Effector memory CD8-positive, alpha-beta T cell (primary cell): ENCODE measurements around the gene TIAM1.

ENCODE experiments used
- ATAC-seq: fragments of 150-1000 bp; cut with Tn5 transposase; replicated peaks from 2 replicates; pipeline ENCODE4 v1.10.0; 2021; ENCODE audit warnings: mild to moderate bottlenecking, moderate library complexity
- DNase-seq, 3 experiments: peaks; one replicate each; pipeline ENCODE4 v3.0.0; 2021
- H3K27ac Mint-ChIP-seq, 2 donors: one replicate each; pipeline ENCODE4 v1.8.0; 2022; ENCODE audit warnings: mild to moderate bottlenecking in 2 of 2, mixed read lengths in 2 of 2, moderate library complexity in 2 of 2
- H3K27me3 Mint-ChIP-seq, 2 donors: one replicate each; pipeline ENCODE4 v1.8.0; 2022; ENCODE audit warnings: mixed read lengths in 2 of 2
- H3K36me3 Mint-ChIP-seq: one replicate; pipeline ENCODE4 v1.8.0; 2022; ENCODE audit warnings: mild to moderate bottlenecking, moderate library complexity, mixed read lengths; ENCODE audit not compliant: insufficient read depth
- H3K4me1 Mint-ChIP-seq, 2 donors: one replicate each; pipeline ENCODE4 v1.8.0; 2022; ENCODE audit warnings: low read depth in 2 of 2, mixed read lengths in 2 of 2
- H3K4me3 Mint-ChIP-seq, 2 donors: one replicate each; pipeline ENCODE4 v1.8.0; 2022; ENCODE audit warnings: mild to moderate bottlenecking in 2 of 2, mixed read lengths in 2 of 2, moderate library complexity in 2 of 2
- H3K9me3 Mint-ChIP-seq, 2 donors: one replicate each; pipeline ENCODE4 v1.8.0; 2022; ENCODE audit warnings: mixed read lengths in 2 of 2

TIAM1 gene

GRCh38 chr21:31173881-31174555 is 170.0 kb downstream of the TIAM1 start:
- ATAC-seq: no peak
- H3K4me1 Mint-ChIP-seq: peaks cover 0 to 6% of the 10 kb centered on the region in 2 donors
- no peaks in the 10 kb centered on the region for H3K27me3 Mint-ChIP-seq
- H3K9me3 Mint-ChIP-seq: no peaks in the 10 kb centered on the region
- DNase-seq: no peak
- no peak overlapping the region for H3K4me3 Mint-ChIP-seq
- H3K36me3 Mint-ChIP-seq: peaks cover 10% of the 10 kb centered on the region
- no peak overlapping the region for H3K27ac Mint-ChIP-seq

DNA sequence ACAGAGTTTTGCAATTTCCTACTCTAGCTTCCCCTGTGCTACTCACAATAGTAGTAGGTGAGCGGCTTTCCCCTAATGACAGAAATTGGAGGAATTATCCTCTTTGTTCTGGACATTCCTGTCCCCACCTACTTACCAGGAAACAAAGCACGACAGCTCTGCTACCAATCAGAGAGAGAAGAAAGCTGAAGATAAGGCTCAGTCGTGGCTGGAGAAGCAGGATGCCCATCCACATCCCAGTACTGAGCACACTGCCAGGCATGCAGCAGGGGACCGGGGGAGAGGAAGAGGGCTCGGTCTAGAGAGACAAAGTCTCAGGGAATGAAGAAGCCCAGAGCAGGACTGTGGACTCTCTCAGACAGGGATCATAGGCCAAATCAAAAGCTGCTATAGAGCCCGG is 171.7 kb downstream of the TIAM1 start:
- Mint-ChIP-seq H3K36me3 (peaks cover 10% of the 10 kb centered on the region), H3K4me1 (peaks cover 0 to 6% of the 10 kb centered on the region in 2 donors)

DNA sequence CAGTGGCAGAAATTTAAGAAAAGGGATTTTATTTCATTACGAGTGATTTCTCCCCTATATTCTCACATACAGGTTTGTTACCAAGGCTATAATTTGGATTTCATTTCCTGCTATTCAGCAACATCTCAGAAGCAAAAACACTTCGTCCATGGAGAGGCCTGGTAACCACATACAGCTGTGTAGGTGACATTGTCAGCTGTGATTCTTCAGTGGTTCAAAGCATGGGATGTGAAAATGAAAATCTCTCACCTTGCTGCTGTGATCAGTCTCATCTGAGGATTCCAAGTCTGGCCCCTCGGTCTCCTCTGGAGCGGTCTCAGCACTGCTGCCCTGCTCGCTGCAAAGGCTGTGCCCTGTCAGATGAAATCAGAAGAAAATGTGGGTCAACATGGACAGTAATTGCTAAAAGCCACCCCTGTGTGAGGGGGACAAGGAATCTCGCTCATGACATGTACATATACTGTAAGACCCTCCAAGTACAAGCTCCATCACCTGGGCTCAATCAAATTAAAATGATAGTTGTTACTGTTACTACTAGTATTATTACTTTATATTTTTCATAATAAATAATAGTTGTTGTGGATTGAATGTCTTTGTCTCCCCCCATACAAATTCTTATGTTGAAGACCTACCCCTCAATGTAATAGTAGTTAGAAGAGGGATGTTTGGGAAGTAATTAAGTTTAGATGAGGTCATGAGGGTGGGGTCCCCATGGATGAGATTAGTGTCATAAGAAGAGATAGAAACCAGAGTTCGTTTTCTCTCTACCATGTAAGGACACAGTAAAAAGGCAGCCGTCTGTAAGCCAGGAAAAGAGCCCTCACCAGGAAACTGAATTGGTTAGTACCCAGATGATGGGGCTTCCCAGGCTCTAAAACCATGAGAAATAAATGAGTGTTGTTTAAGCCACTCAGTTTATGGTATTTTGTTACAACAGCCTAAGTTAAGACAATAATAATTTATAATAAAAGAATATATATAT is 179.1 kb downstream of the TIAM1 start:
- Mint-ChIP-seq H3K27ac (no peak overlapping the region), H3K9me3 (no peaks in the 10 kb centered on the region)
- no peak for ATAC-seq

More for the DNA sequence above, 171.7 kb downstream of the TIAM1 start:
- ATAC-seq (no peak), DNase-seq (no peak)
- Mint-ChIP-seq H3K4me3 (no peak overlapping the region), H3K27ac (no peak overlapping the region), H3K9me3 (no peaks in the 10 kb centered on the region), H3K27me3 (no peaks in the 10 kb centered on the region)

GRCh38 chr21:31162827-31163226 is 181.2 kb downstream of the TIAM1 start:
- Mint-ChIP-seq H3K4me1 (peaks cover 0 to 9% of the 10 kb centered on the region in 2 donors), H3K9me3 (no peaks in the 10 kb centered on the region), H3K4me3 (no peak overlapping the region), H3K27me3 (peaks cover 7 to 19% of the 10 kb centered on the region in 2 donors), H3K27ac (no peak overlapping the region), H3K36me3 (peaks cover 12% of the 10 kb centered on the region)
- DNase-seq: no peak
- no peak for ATAC-seq

More for the DNA sequence above, 179.1 kb downstream of the TIAM1 start:
- DNase-seq: no peak
- Mint-ChIP-seq H3K4me3 (no peak overlapping the region), H3K27me3 (peaks cover 7 to 16% of the 10 kb centered on the region in 2 donors), H3K4me1 (no peaks in the 10 kb centered on the region), H3K36me3 (peaks cover 9% of the 10 kb centered on the region)

DNA sequence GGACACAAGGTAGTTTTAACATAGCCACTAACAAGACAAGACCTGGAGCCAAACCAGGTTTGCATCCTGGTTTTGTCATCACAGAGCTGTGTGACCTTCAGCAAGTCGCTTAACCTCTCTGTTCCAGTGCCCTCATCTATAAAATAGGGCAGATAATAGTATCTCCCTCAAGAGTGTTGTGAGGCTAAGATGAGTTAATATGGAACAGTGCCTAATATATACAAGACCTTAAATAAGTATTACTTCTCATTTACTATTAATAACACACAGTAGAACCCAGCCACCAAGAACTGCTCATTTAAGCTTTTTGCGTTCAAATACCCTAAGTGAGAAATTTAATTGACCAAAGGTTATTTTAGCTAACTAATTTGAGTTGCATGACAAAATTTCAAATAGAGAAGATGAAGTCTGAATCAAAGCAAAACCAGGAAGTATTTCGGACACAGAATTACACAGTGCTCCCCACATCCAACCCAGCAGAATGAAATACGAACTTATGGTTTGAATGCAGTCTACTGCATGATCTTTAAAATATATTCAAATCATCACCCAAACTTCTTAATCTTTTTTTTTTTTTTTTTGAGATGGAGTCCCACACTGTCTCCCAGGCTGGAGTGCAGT is 181.9 kb downstream of the TIAM1 start:
- H3K27ac Mint-ChIP-seq: no peak overlapping the region
- ATAC-seq (no peak), DNase-seq (no peak)
- H3K4me1 Mint-ChIP-seq: peaks cover 0 to 9% of the 10 kb centered on the region in 2 donors
- H3K4me3 Mint-ChIP-seq: no peak overlapping the region
- peaks cover 12% of the 10 kb centered on the region for H3K36me3 Mint-ChIP-seq
- H3K27me3 Mint-ChIP-seq: peaks cover 7 to 19% of the 10 kb centered on the region in 2 donors
- no peaks in the 10 kb centered on the region for H3K9me3 Mint-ChIP-seq

DNA sequence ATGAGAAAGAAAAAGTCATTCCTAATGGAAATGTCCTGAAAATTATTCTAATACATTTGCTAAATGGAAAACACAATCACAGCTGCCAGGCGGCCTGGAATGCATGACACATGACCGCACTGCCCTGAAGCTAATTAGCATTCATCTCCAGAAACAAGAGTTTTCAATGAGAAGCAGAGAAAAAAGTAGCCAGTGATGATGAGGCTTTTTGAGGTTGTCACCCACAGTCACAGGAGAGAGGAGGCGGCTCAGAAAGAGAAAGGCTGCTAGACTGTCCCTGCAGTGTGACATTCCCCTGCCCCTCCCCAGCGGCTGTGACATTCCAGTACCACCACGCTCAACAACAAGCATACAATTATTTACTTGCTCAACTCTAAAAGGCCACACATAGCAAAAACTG is 182.9 kb downstream of the TIAM1 start:
- H3K4me3 Mint-ChIP-seq: no peak overlapping the region
- peaks cover 7 to 19% of the 10 kb centered on the region in 2 donors for H3K27me3 Mint-ChIP-seq
- H3K27ac Mint-ChIP-seq: no peak overlapping the region
- peaks cover 12% of the 10 kb centered on the region for H3K36me3 Mint-ChIP-seq
- no peaks in the 10 kb centered on the region for H3K9me3 Mint-ChIP-seq
- peaks cover 0 to 9% of the 10 kb centered on the region in 2 donors for H3K4me1 Mint-ChIP-seq
- DNase-seq: no peak
- no peak for ATAC-seq

DNA sequence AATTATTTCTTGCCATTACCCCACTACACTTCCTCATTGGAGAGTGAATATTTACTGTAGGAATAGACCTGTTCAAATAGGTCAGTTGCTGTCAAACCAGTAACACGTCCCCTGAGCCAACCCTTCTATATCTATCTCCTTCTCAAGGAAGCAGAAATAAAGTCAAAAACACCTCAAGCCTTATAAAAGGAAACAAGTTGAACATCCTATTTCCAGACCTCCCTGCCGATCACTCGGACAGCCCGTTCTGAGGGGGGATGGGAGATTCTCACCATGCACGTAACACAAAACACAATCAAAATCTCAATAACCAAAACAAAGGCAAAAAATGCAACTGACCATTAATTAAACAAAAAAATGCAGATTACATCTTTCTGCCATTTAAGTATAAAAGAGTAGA is 184.3 kb downstream of the TIAM1 start:
- H3K4me3 Mint-ChIP-seq: no peak overlapping the region
- peaks cover 7 to 19% of the 10 kb centered on the region in 2 donors for H3K27me3 Mint-ChIP-seq
- no peak for ATAC-seq
- peaks cover 0 to 4% of the 10 kb centered on the region in 2 donors for H3K9me3 Mint-ChIP-seq
- H3K36me3 Mint-ChIP-seq: peaks cover 12% of the 10 kb centered on the region
- H3K4me1 Mint-ChIP-seq: peaks cover 0 to 9% of the 10 kb centered on the region in 2 donors
- peak overlapping the region in 1 of 2 donors; percentile 10 for H3K27ac Mint-ChIP-seq
- no peak for DNase-seq

DNA sequence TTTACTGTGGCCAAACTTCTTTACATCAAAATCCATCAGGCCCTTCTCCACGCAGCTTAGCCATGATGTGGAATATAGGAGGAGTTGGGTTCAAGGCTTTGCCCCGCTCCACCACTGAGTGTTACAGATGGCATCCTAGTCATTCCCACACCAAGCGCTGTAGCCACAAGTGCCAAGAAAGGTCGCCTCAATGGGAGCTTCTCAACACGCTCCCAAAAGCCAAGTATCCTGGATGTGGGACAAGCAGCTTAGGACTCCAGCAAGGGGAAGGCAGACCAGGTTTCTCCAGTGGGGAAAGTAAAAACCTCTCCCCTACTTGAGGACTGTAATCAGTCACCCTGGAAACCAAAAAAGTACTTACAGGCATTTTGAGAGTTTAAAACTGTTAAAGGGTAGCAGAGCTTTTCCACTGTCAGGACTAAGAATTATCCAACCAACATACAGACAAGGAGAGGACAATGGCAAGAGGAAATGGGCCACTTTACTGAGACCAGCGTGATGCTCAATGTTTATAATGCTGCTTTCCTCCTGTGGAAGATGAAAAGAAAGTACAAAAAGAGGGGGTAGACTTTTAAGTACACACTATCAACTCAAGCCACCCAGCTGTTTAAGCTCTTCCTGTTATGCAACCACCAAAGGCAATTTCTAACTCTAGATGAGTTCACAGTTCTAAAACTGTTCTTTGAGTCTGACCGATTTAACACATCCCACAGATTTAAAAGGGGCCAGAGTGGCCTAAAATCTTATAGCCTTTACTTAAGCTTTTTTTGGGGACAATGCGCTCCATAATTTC is 185.1 kb downstream of the TIAM1 start:
- H3K27me3 Mint-ChIP-seq: peaks cover 7 to 19% of the 10 kb centered on the region in 2 donors
- peaks cover 0 to 9% of the 10 kb centered on the region in 2 donors for H3K4me1 Mint-ChIP-seq
- ATAC-seq: no peak
- H3K9me3 Mint-ChIP-seq: peaks cover 0 to 6% of the 10 kb centered on the region in 2 donors
- H3K36me3 Mint-ChIP-seq: peaks cover 13% of the 10 kb centered on the region
- DNase-seq: no peak
- H3K27ac Mint-ChIP-seq: no peak overlapping the region
- no peak overlapping the region for H3K4me3 Mint-ChIP-seq

DNA sequence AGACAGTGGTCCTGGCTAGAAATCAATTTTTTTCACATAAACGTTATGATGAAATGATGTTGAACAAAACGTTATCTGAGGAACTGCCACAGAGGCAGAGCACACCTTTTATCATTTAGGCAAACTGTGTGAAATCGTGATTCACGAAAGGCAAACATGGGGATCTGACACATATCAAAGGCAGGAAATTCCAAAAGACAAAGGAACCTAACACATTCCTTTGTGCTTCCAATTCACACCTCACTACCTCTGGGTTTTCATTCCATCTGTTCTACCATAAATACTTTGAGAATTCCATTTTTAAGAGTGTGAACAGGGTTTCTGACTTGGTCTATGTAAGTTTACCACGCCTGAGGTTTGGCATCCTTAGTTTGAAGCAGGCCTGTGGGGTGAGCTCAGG is 186.3 kb downstream of the TIAM1 start:
- H3K4me1 Mint-ChIP-seq: peaks cover 0 to 9% of the 10 kb centered on the region in 2 donors

DNA sequence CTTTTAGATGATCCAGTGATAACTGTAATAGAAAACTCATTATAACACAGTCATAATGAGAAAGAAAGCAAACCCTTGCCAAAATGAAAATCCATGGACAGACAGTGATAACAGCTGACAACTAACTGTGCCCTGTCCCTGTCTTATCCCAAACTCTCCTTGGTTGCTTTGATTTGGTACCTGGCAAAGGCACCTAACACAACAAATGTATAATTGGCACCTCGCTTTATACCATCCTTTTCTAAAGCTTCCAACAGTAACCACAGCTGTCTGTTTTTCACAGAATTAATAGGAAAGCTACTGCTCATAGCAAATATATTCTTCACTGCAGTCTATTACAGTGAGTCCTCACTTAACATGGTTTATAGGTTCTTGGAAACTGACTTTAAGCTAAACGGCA is 187.4 kb downstream of the TIAM1 start:
- no peak overlapping the region for H3K27ac Mint-ChIP-seq
- no peak overlapping the region for H3K4me3 Mint-ChIP-seq
- H3K4me1 Mint-ChIP-seq: peaks cover 0 to 9% of the 10 kb centered on the region in 2 donors
- H3K36me3 Mint-ChIP-seq: peaks cover 17% of the 10 kb centered on the region
- peaks cover 0 to 6% of the 10 kb centered on the region in 2 donors for H3K9me3 Mint-ChIP-seq
- H3K27me3 Mint-ChIP-seq: peaks cover 0 to 6% of the 10 kb centered on the region in 2 donors
- DNase-seq: no peak
- no peak for ATAC-seq

More for the DNA sequence above, 186.3 kb downstream of the TIAM1 start:
- Mint-ChIP-seq H3K4me3 (no peak overlapping the region), H3K9me3 (peaks cover 0 to 6% of the 10 kb centered on the region in 2 donors), H3K27me3 (peaks cover 5 to 17% of the 10 kb centered on the region in 2 donors), H3K36me3 (peaks cover 13% of the 10 kb centered on the region), H3K27ac (no peak overlapping the region)
- ATAC-seq (no peak), DNase-seq (no peak)

GRCh38 chr21:31156169-31156568 is 187.9 kb downstream of the TIAM1 start:
- peaks cover 0 to 9% of the 10 kb centered on the region in 2 donors for H3K4me1 Mint-ChIP-seq
- no peak for ATAC-seq

GRCh38 chr21:31151156-31152045 is 192.7 kb downstream of the TIAM1 start:
- DNase-seq (no peak), ATAC-seq (no peak)
- peaks cover 26% of the 10 kb centered on the region for H3K36me3 Mint-ChIP-seq
- peaks cover 0 to 6% of the 10 kb centered on the region in 2 donors for H3K9me3 Mint-ChIP-seq
- no peaks in the 10 kb centered on the region for H3K27me3 Mint-ChIP-seq
- H3K27ac Mint-ChIP-seq: no peak overlapping the region
- H3K4me1 Mint-ChIP-seq: no peaks in the 10 kb centered on the region
- no peak overlapping the region for H3K4me3 Mint-ChIP-seq

More at GRCh38 chr21:31156169-31156568, 187.9 kb downstream of the TIAM1 start:
- Mint-ChIP-seq H3K4me3 (no peak overlapping the region), H3K9me3 (peaks cover 0 to 6% of the 10 kb centered on the region in 2 donors), H3K27me3 (peaks cover 0 to 5% of the 10 kb centered on the region in 2 donors), H3K27ac (no peak overlapping the region), H3K36me3 (peaks cover 17% of the 10 kb centered on the region)
- no peak for DNase-seq
